ENCODE results near the gene BBS12.
"Not testable (repeated sequence)": the region's sequence is repeated elsewhere in the genome, so short reads cannot be mapped to it uniquely, and the experiment has no call there.

BBS12 gene

GRCh38 chr4:122765692-122766352, 33.3 kb downstream of the BBS12 start:
- peak; percentile 92 for DNase-seq (ENCODE audit: low read depth)

DNA sequence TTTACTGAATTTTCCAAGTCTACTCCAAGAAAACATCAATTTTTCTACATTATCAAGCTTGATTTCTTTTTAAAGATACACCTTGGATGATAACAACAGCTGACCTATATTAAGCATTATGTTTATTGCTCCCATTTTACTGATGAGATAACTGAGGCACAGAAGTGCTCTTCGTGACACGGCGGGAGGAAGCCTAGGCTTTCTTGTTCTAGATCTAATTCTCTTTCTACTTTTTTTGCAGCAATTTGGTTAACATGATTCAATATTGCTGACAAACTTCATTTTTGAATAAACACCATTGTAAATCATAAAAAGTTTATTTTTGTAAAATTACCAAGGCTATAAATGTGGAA, 33.8 kb downstream of the BBS12 start:
- no peak for DNase-seq (ENCODE audit: low read depth)

GRCh38 chr4:122766950-122767349, 34.4 kb downstream of the BBS12 start:
- no peak for DNase-seq (ENCODE audit: low read depth)

GRCh38 chr4:122771724-122772123, 39.2 kb downstream of the BBS12 start:
- no peak for DNase-seq (ENCODE audit: low read depth)

DNA sequence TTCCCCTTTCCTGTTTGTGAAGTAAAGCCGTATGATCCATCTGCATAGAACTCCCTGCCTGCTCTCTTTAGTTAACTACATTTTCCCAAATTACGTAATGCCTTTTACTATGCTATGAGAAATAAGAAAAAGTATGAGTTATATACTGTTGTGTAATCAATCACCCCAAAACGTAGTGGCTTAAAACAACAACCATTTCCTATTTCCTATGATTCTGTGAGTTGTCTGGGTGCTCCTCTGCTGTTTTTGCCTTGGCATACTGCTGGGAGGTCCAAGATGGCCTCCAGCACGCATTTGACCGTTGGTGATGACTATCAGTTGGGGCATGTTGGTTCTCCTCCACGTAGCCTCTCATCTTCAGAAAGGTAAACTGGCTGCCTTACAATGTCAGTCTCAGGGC, 39.8 kb downstream of the BBS12 start:
- DNase-seq (ENCODE audit: low read depth), result peak; percentile 89

DNA sequence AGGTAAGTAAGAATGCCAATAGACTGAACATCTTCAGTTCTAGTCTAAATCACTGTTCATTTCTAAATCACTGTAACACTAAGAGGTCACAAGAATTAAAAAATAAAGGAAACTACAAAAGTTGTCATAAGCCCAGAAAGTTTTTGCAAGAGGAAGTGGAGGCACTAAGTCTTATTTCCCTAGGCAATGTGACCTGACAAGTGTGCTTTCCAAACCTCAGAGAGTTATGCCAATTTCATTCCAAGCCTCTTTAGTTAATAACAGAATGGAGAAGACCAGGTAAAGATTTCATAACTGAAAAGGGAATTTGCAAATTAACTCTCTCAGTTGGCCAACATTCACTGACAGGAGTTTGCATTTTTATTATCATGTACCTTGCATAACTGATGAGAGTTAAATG, 40.5 kb downstream of the BBS12 start:
- no peak for DNase-seq (ENCODE audit: low read depth)

DNA sequence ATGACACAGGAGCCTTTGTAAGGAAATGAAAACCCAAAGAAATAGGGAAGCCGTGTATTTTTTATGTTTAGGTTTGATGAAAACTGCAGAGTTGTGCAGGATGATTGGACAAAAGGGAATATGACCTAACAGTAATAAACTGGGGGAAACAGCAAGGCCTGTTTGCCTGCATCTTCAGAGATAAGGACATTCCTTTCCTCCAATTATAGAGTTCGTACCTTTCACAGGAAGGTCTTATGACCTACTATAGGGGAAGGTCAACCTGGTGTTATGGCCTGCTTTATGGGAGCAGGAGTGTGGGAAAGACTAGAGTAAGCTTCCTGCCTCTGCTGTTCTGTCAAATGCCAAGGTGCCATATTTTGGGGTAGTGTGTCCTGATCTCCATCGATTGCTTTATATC, 42.5 kb downstream of the BBS12 start:
- no peak for DNase-seq (ENCODE audit: low read depth)

- DNase-seq (ENCODE audit: low read depth), result no peak
These were observed 43.7 kb downstream of the BBS12 start for GRCh38 chr4:122775987-122776836.

DNA sequence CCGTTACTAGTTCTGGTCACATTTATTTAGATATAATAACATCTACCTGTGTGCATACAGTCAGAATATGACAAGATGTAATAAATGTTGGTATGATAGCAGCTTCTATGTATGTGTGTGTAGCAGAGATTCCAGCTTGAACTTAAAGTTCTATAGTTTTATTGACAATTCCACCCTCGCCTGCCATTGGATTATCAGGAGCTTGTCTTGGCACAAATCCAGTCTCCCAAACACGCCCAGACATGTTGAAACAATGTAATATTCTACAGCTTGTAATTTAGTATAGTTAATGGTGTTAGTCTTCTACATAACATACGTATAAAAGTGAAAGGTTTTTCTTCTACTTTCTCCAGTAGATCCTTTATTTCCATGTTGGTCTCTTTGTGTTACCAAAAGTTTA, 44.4 kb downstream of the BBS12 start:
- no peak for DNase-seq (ENCODE audit: low read depth)

DNA sequence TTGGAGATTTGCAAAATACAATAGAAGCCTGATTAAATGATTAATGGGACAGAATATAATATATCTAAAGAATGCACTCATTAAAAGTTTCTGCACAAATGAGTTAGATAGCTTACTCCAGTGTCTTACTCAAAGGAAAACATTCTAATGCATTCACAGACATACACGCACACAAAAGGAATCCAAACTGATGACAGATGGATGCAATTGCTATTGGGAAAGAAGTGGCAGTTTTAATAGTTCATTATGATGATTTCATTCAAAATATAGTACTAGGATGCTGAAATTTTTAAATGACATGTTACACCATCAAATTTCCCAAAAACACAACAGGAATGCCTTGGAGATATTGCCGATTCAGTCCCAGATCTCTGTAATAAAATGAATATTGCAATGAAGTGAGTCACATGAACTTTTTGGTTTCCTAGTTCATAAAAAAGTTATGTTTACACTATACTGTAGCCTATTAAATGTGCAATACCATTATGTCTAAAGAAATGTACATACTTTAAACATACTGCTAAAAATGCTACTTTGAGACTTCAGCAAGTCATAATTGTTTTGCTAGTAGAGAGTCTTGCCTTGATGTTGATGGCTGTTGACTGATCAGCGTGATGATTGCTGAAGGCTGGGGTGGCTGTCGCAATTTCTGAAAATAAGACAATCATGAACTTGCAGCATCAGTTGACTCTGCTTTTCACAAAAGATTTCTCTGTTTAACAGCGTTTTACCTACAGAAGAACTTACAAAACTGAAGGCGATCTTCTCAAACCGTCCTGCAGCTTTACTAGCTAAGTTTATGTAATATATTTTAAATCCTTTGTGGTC, 45.6 kb downstream of the BBS12 start:
- DNase-seq (ENCODE audit: low read depth), result peak; percentile 88

DNA sequence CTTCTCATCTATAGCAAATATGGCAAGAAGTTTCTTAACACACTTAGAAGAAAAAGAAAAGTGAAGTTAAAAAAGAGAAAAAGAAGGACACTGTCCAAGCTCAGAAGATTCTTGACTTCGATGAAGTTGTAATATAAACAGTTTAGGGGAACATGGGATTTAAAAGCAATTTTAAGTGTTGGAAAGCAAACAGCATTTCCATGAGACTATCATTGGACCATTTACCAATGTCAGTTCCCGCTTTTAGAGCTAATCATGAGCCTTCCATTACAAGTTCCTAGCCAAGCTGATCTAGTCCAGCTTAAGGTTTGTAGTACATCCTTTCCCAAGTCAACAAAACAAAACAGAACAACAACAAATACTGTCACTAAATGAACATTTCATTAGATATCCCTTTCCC, 49.0 kb downstream of the BBS12 start:
- no peak for DNase-seq (ENCODE audit: low read depth)

- DNase-seq (ENCODE audit: low read depth), result peak; percentile 96
These were observed 51.1 kb downstream of the BBS12 start for GRCh38 chr4:122783301-122784215.

GRCh38 chr4:122784261-122784660, 51.8 kb downstream of the BBS12 start:
- DNase-seq (ENCODE audit: low read depth), result no peak

DNA sequence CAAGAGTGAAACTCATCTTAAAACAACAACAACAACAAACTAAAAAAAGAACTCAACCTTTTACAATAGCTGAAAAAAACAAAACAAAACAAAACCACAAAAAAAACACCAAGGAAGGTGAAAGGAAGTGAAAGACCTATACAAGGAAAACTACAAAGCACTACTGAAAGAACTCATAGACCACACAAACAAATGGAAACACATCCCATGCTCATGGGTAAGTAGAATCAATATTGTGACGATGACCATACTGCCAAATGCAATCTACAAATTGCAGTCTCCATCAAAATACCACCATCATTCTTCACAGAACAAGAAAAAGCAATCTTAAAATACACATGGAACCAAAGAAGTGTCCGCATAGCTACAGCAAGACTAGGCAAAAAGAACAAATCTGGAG, 52.6 kb downstream of the BBS12 start:
- DNase-seq (ENCODE audit: low read depth), result no peak

DNA sequence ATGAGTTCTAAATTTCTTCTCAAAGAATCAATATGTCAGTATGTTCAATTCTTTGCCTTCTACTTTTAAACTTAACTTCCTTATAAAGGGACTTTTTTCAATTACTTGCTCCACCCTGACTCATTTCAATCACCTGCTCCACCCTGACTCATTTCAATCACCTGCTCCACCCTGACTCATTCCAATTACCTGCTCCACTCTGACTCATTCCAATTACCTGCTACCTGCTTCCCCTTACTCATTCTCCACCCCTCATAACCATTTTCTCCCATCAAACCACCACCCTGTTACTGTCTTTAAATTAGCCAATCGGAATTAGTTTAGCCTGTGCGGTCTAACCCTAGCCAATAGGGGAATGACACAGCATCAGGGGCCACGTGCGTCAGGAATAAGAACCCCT, 53.8 kb downstream of the BBS12 start:
- DNase-seq (ENCODE audit: low read depth), result not testable (repeated sequence)

DNA sequence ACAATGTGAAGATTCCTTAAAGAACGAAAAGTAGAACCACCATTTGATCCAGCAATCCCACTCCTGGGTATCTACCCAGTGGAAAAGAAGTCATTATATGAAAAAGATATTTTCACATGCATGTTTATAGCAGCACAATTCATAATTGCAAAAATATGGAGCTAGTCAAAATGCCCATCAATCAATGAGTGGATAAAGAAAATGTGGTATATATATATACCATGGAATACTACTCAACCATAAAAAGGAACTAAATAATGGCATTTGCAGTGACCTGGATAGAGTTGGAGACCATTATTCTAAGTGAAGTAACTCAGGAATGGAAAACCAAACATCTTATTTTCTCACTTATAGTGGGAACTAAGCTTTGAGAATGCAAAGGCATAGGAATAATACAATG, 54.4 kb downstream of the BBS12 start:
- DNase-seq (ENCODE audit: low read depth), result not testable (repeated sequence)

GRCh38 chr4:122787940-122788339, 55.4 kb downstream of the BBS12 start:
- DNase-seq (ENCODE audit: low read depth), result no peak

DNA sequence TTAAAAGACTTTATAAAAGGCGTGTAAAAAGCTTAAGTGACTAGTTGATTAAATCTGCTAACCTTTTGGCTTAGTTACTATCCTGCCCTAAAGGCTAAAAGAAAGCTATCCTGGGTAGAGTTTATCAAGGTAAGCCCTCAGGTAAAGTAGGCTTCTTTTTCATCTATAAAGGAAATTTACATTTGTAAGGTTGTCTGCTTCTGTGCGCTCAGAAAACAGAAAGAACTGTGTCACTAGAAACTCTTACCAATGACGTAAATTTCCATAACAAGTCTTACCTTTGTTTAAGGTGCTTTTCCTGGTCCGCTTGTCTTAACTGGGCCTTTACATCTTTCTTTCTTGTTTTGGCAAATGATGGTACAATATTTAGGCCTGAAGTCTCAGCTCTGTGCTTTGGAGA, 56.4 kb downstream of the BBS12 start:
- no peak for DNase-seq (ENCODE audit: low read depth)

GRCh38 chr4:122793811-122794210, 61.3 kb downstream of the BBS12 start:
- no peak for DNase-seq (ENCODE audit: low read depth)

Data from ELR (cell line).